ENCODE results near the gene PMIS2. TPM values are rescaled to one million over a fixed set of nuclear protein-coding genes. Genes with fewer than 3 reads are reported as not detected.

Gene PMIS2
- total RNA-seq, 5 donors from 2014 or later (not counting 1 experiment from before 2014, with no cell fraction given) = not detected

Other genes starting within 250 kb of the PMIS2 start
- under 1 TPM in 2 of 5 donors, not detected in 3; 0.21 to 0.35 TPM for gene FFAR1, start 238.3 kb upstream of the PMIS2 start, total RNA-seq
- under 1 TPM in 1 of 5 donors, not detected in 4; 0.47 TPM for gene FFAR3, start 227.7 kb upstream of the PMIS2 start, total RNA-seq
- not detected for gene GPR42, start 215.1 kb upstream of the PMIS2 start, total RNA-seq
- gene FFAR2, start 137.9 kb upstream of the PMIS2 start, total RNA-seq = not detected
- gene KRTDAP, start 95.7 kb upstream of the PMIS2 start, total RNA-seq = not detected
- 1 to 10 TPM in 4 of 5 donors, not detected in 1; 1.8 to 2.3 (median 2.1) TPM for gene DMKN, start 72.5 kb upstream of the PMIS2 start, total RNA-seq
- gene SBSN, start 57.9 kb upstream of the PMIS2 start, total RNA-seq = under 1 TPM in 1 of 5 donors, not detected in 4; 0.23 TPM
- gene GAPDHS, start 52.7 kb upstream of the PMIS2 start, total RNA-seq = not detected
- 10 to 100 TPM; 27.5 to 46.6 (median 44.2) TPM for gene TMEM147, start 40.5 kb upstream of the PMIS2 start, total RNA-seq
- not detected for gene ATP4A, start 22.5 kb upstream of the PMIS2 start, total RNA-seq
- 10 to 100 TPM; 25.5 to 34.1 (median 29.3) TPM for gene HAUS5, start 26.6 kb downstream of the PMIS2 start, total RNA-seq
- gene RBM42, start 42.9 kb downstream of the PMIS2 start, total RNA-seq = 10 to 100 TPM; 37.6 to 74.0 (median 68.4) TPM
- gene ETV2, start 55.6 kb downstream of the PMIS2 start, total RNA-seq = 1 to 10 TPM in 2 of 5 donors, under 1 TPM in 2, not detected in 1; 0.67 to 2.1 (median 1.1) TPM
- 100 to 1,000 TPM; 199 to 248 (median 225) TPM for gene COX6B1, start 62.1 kb downstream of the PMIS2 start, total RNA-seq
- under 1 TPM in 4 of 5 donors, not detected in 1; 0.20 to 0.56 (median 0.38) TPM for gene UPK1A, start 80.3 kb downstream of the PMIS2 start, total RNA-seq
- gene ZBTB32, start 118.4 kb downstream of the PMIS2 start, total RNA-seq = 1 to 10 TPM; 1.2 to 4.1 (median 2.0) TPM
- 100 to 1,000 TPM in 1 of 5 donors, 10 to 100 TPM in 4; 76.4 to 107 (median 92.5) TPM for gene KMT2B, start 131.8 kb downstream of the PMIS2 start, total RNA-seq
- gene IGFLR1, start 156.3 kb downstream of the PMIS2 start, total RNA-seq = 100 to 1,000 TPM in 2 of 5 donors, 10 to 100 TPM in 3; 54.7 to 123 (median 98.1) TPM
- gene U2AF1L4, start 159.2 kb downstream of the PMIS2 start, total RNA-seq = 10 to 100 TPM; 40.2 to 74.1 (median 49.3) TPM
- 10 to 100 TPM; 21.2 to 33.5 (median 24.5) TPM for gene PSENEN, start 159.5 kb downstream of the PMIS2 start, total RNA-seq
- gene LIN37, start 162.4 kb downstream of the PMIS2 start, total RNA-seq = 10 to 100 TPM; 11.8 to 23.6 (median 22.8) TPM
- gene HSPB6, start 170.9 kb downstream of the PMIS2 start, total RNA-seq = under 1 TPM in 3 of 5 donors, not detected in 2; 0.44 to 0.69 (median 0.51) TPM
- 10 to 100 TPM; 31.3 to 52.1 (median 47.8) TPM for gene PROSER3, start 172.0 kb downstream of the PMIS2 start, total RNA-seq
- 10 to 100 TPM; 19.7 to 38.5 (median 22.8) TPM for gene ARHGAP33, start 189.4 kb downstream of the PMIS2 start, total RNA-seq
- not detected for gene PRODH2, start 226.7 kb downstream of the PMIS2 start, total RNA-seq

Data from T-cell (primary cell).